ENCODE data around the gene AQR.

GRCh38 chr15:34988027-34988902, 18.7 kb upstream of the AQR start, which contains the start of gene ZNF770:
- no peak for TF ChIP-seq SIN3A (IDR thresholded peaks at IDR 0.05; ENCODE audit: borderline replicate concordance, insufficient read depth, low read length)
- TF ChIP-seq REST (IDR thresholded peaks at IDR 0.05; ENCODE audit: insufficient read depth in 1 of 2, low read depth in 2 of 2, low read length in 2 of 2) = peak in 1 of 2 experiments; percentile 72; a peak in 2 of 4 replicates
- peak; percentile 86 for TF ChIP-seq POLR2AphosphoS5 (IDR thresholded peaks at IDR 0.05; ENCODE audit: low read depth, low read length)
- TF ChIP-seq TAF1 (IDR thresholded peaks at IDR 0.05; ENCODE audit: borderline replicate concordance, insufficient read depth, low read length) = peak; percentile 98
- peak; percentile 93 for TF ChIP-seq FOXP2 (optimal IDR thresholded peaks at IDR 0.05; ENCODE audit: borderline replicate concordance, extremely low read depth, extremely low read length, insufficient read depth)

All from PFSK-1 (cell line).